ENCODE data around the gene BATF2.
A peak's percentile ranks its signal among the peaks of the same experiment; 100 is the strongest.
"Not testable (repeated sequence)": the region's sequence is repeated elsewhere in the genome, so short reads cannot be mapped to it uniquely, and the experiment has no call there.

Gene BATF2, protein sequence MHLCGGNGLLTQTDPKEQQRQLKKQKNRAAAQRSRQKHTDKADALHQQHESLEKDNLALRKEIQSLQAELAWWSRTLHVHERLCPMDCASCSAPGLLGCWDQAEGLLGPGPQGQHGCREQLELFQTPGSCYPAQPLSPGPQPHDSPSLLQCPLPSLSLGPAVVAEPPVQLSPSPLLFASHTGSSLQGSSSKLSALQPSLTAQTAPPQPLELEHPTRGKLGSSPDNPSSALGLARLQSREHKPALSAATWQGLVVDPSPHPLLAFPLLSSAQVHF

DNA sequence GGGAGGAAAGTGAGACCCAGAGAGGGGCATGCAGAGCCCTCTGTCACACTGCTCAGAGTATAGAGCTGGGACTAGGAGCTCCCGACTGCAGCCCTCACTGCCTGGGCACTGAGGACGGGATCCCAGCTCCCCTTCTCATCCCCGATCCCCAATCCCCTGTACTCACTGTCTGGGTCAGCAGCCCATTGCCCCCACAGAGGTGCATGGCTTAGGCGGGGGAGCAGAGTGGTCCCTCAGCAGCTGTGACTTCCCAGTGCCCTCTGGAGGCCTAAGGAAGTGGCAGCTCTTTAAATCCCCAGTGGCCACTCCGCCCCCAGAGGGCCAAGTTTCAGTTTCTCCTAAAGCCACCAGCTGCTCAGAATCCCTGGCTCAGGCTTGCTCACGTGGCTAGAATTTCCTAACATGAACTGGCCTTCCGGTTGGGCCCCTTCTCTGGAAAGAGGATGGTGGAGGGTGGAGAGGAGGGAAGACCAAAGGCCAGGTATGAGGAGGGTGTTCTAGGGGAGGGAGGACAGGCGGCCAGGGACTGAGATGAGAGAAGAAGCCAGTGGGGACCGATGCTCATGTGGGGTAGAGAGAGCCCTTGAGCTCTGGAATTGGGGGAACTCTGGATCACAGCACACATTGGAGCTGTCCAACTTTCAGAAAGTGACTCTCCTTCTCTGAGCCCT, at the start of gene BATF2:
Gene BATF2, minus strand, starts transcription at position 262 of the 671 bp plus-strand sequence. Its CDS starts 57 bp downstream, at position 205.
- no peak for DNase-seq

DNA sequence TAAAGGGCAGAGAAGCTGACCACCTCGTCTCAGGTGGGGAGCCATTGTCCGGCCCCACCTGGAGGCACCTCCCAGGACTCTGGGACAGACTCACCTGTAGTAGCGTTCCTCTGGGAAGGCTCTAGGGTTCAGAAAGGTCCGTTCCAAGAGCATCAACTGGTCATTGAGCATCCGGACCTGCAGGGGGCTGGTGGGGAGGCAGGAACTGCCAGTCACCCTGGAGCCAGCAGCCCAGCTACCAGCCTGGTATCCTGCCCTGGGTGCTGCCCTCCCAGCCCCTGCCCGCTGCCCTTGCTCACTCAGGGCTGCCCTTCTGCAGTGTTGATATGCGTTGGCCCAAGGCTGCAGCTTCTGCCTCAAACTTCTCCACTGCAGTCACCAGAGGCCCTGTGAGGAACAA, 49.0 kb upstream of the BATF2 start:
- DNase-seq: no peak

DNA sequence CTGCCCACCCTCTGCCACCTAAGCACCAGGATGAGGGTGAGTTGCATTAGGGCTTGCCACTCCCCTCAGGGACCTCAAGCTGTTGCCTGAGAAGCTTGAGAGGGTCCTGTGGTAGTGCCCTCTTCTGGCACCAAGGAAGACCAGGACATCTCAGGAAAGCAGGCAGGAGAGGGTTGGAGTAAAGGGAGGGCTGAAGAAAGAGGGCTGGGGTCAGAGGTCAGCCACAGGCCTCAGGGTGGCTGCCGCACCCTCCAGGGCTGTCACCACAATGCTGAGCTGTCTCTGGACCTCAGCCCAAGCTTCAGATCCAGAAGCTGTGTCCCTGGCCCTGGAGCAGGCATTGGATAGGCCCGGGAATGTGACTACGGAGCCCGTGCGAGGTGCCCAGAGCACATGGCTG, 48.3 kb upstream of the BATF2 start:
- no peak for DNase-seq

DNA sequence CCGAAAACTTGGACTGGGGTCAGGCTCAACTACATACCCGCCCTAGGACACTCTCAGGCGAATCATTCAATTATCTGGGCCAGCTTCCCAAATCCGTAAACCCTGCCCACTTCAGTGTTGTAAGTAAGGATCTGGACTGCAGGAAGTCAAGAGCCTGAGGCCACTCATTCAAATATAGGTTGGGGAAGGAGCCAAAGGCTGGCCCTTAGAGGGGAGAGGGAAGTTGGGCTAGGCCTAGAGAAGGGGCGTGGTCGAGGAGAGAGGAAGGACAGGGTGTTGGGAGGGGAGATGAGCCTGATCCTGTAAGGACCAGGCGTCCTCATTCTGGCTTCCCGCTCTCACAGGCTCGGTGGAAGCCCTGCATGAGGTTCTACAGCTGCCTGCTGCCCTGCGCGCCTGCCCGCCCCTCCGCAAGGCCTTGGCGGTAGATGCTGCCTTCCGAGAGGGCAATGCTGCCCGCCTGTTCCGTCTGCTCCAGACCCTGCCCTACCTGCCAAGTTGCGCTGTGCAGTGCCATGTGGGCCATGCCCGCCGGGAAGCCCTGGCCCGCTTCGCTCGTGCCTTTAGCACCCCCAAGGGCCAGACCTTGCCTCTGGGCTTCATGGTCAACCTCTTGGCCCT, 47.2 kb upstream of the BATF2 start:
- no peak for DNase-seq

DNA sequence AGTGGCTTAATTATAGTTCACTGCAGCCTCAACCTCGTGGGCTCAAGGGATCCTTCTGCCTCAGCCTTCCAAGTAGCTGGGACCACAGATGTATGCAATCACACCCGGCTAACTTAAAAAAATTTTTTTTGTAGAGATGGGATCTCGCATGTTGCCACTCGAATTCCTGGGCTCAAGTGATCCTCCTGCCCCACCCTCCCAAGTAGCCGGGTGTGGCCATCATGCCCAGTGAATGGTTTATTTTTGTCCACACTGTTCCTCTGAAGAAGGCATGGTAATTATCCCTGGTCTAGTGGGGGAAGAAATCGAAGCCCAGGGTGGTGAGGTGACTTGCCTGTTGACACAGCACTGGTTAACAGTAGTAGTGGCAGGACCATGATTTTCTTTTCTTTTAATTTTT, 46.1 kb upstream of the BATF2 start:
- no peak for DNase-seq

DNA sequence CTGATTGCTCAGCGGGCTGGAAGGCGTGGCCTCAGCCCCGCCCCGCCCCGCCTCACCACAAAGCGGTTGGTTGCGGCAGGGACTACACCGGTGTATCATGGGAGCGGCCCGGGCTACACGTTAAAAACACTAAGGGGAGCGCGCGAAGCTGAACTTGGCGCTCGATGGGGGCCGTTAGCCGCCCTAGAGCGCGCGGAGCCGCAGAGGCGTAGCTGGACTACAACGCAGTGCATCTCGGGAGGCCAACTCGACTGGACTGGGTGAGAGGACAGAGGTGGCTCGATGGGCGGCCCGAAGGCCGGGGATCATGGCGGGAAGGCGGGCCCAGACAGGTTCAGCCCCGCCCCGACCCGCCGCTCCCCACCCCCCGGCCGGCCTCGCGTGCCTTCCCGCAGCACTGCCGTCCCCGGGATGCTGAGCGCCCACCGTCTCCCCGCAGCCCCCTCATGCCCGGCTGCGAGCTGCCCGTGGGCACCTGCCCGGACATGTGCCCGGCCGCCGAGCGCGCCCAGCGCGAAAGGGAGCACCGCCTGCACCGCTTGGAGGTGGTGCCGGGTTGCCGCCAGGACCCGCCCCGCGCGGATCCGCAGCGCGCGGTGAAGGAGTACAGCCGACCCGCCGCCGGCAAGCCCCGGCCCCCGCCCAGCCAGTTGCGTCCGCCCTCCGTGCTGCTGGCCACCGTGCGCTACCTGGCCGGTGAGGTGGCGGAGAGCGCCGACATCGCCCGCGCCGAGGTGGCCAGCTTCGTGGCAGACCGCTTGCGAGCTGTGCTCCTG, 44.3 kb upstream of the BATF2 start, which contains the start of gene SAC3D1:
Gene SAC3D1, plus strand, starts transcription at position 364 of the 776 bp plus-strand sequence. Its CDS starts 83 bp downstream, at position 447.
- peak; percentile 95 for DNase-seq

DNA sequence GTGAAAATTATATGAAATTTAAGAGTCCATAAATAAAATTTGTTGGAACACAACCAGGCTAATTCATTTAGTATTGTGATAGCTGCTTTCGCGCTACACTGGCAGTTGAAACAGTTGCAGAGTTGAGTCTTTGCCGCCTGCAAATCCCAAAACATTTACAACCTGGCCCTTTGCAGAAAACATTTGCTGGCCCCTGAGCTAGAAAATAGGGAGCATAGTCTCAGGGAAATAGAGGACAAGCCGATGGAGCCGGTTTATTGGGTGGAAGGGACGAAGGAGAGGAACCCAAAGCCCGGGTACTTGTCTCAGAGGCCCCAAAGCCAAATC, 43.7 kb upstream of the BATF2 start:
- DNase-seq: no peak

DNA sequence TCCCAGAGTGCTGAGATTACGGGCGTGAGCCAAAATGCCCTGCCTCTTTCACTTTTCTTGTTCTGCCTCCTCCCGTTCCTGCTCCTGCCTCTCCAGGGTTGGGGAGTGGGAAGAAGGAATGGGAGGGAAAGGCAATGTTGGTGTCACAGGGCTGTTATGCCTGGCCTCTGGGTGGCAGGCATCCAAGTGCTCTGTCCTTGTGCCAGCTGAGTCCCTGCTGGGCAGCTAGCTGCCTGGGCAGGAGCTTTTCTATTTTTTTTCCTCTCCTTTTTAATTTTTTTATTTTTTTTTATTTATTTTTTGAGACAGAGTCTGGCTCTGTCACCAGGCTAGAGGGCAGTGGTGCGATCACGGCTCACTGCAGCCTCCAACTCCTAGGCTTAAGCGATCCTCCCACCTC, 40.2 kb upstream of the BATF2 start:
- no peak for DNase-seq

DNA sequence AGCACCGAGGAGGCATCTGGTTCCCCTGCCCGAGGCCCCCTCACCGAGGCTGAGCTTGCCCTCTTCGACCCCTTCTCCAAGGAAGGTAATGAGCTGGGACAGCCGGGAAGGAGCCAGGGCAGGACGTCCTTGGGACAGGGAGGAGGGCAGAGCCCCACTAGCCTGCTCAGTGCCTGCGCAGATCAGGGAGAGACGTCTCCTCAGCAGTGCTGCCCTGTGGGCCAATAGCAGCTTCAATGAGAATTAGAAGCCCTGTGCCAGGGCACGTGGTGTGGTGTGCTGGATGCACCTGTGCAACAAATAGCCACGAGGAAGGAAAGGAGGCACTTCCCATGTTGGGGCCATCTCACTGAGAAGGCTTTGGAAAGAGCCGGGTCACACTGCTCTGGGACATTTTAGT, 38.8 kb upstream of the BATF2 start:
- DNase-seq: no peak

DNA sequence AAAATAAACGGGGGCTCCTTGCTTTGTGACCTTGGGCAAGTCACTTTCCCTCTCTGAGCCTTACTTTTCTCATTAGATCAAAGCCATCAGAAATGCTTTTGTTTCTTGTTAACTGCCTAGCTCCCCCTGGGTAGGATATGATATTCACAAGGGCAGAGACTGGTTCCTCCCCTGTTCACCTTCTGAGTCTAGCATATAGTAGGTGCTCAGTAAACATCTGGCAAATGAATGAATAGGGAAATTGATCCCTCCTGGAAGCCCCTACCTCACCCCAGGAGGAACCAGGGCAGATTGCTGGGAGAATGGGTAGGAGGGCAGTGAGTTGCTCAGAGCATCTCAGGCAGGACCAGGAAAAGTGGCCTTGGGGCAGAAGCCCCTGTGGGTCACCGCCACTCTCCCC, 37.7 kb upstream of the BATF2 start:
- DNase-seq: no peak

DNA sequence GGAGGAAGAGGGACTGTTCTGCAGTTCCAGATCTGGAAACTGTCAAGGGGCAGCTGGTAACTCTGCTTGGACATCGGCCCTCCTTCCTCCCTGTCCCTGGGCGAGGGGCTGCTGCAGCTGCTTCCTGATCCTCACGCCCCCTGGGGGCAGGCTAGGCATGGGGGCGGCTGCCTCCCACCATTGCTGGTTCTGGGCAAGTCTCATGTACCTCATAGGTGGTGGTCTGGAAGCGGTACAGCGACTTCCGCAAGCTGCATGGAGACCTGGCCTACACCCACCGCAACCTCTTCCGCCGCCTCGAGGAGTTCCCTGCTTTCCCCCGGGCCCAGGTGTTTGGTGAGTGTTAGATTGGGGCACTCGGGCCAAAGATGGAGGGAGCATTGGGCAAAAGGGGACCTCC, 35.4 kb upstream of the BATF2 start:
- no peak for DNase-seq

DNA sequence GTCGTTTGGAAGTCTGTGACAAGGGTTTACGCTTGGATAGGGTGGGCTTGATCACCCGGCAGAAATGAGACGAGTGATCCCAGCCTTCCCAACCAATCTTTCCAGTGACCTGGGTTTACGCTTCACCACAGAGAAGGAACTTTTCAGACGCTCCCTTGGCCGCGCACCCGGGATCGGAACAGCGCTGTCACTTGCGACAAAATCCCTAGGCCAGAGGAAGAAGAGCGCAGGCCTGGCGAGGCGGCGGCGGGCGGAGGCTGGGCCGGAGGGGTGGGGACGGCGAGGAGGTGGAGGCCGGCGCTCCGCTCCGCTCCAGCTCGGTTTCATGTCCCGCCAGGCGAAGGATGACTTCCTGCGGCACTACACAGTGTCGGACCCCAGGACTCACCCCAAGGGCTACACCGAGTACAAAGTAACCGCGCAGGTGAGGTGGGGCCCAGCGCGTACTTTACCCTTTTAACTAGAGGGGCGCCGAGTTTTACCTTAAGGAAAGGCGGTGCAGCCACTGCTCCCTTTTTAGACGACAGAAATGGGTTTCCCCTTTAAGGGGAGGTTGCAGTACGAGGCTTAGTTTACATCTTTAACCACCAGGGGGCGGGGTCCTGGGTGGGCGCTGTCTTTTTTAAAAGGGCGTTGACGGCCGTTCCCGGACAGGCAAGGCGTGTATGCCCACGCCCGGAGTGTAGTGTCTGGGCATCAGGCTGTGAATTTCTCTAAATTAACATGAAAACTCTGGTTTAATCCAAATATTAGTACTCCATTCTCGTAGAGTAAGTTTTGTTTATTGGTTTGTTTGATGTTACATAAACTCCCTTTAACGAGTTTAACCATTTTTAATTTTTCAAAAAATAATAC, 30.7 kb upstream of the BATF2 start, which contains the start of gene SNX15:
Gene SNX15, plus strand, starts transcription at position 227 of the 855 bp plus-strand sequence. Its CDS starts 99 bp downstream, at position 326.
- DNase-seq: peak; percentile 92

DNA sequence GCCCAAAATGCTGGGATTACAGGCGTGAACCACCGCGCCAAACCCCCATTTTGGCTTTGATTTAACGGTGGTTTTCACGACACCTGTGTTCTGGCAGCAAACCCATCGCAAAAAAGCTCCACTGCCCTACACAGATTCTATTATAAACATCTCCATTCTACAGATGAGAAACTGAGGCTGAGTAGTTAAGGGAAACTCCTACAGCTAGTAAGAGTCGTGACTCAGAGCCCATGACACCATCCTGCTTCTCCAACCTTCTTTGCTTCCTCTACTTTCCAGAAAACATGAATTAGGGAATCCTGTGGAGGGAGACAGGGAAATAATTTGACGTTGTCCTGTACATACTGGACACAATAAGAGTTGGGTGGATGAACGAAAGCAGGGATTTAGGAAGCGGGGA, 30.0 kb upstream of the BATF2 start:
- DNase-seq: no peak

DNA sequence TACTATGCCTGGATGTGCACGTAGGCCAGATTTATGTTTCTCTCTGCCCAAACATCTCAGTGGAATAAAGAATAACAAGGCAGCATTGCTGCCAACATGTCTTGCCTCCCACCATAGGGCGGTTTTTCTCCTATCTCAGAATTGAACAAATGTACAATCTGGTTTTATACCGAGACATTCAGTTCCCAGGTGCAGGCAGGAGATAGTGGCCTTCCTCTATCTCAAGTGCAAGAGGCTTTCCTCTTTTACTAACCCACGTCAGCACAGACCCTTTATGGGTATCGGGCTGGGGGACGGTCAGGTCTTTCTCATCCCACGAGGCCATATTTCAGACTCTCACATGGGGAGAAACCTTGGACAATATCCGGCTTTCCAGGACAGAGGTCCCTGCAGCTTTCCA, 26.7 kb upstream of the BATF2 start:
- DNase-seq: not testable (repeated sequence)

DNA sequence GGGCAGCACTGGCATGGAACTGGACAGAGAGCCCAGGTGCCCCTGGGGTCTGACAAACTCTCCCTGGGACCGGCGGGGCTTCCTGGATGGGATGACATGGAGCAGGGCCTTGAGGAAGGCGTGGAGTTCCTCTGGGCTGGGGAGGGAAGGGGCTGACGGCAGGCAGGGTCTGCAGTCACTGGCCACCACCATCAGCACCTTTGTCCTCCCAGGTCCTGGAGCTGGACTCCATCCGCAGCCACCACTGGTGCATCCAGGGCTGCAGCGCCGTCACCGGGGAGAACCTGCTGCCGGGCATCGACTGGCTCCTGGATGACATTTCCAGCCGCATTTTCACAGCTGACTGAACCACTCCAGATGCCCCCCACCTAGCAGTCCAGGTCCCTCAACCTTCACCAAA, 24.7 kb upstream of the BATF2 start:
- DNase-seq: no peak

DNA sequence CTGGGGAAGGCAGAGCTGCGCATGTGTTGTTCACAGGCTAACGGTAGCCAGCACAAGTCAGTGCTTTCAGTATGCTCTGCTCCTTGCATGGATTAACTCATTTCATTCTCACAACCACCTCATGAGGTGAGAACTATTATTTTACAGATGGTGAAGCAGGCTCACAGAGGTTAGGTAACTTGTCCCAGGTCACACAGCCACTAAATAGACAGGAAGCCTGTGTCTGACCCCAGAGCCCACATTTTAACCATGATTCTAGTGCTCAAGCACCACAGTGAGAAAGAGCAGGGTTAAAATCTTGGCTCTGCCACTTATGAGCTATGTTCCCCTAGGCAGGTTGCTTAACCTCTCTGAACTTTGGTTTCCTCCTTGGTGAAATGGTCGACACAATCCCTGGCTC, 24.2 kb upstream of the BATF2 start:
- no peak for DNase-seq

DNA sequence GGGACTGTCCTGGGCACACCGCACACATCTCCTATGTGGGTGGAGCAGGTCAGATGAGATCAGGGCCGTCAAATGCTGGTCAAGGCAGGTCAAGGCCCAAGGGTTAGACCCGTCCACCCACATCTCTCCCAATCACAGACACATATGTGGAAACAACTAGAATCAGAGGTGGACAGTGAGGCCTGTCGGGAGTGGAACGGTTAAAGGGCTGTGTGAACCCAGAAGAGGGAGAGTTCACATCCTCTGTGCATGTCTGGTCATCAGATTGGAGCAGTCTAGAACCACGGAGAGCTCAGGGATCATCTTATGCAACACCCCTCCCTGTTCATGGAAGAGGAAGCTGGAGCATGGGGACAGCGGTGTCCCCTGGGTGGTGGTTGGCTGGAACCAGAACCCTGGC, 23.1 kb upstream of the BATF2 start:
- DNase-seq: no peak

DNA sequence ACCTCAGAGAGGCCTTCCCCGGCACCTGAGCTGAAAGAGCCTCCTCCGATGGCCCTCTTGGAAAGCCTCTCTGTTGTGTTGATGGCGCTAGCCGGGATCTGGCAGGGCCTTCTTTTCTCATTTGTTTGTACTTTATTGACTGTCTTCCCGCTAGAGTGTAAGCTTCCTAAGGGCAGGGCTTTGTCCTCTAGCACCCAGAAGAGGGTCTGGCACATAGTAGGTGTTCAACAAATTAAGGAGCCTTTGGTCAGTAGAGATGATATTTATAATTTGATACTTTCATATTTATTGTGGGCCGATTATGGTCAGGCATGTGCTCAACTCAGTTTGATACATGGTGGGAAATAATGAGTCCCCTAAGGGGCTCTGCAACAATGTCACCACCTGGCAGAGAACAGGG, 21.2 kb upstream of the BATF2 start:
- DNase-seq: no peak

DNA sequence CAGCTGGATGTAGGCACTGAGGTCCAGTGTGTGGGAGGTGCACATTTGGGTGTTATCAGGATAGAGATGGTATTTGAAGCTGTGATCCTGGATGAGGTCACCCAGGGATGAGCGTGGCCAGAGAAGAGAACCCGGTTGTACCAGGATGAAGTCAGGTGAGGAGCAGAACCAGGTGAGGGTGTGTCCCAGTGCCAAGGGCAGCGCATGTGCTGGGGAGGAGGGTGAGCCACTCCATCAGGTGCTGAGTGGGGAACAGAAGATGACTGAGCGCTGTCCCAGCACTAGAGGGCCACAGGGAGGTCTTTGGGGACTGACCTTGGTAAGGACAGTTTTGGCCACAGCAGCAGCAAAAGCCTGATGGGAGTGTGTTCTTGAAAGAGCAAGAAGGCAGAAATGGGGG, 19.9 kb upstream of the BATF2 start:
- DNase-seq: no peak

DNA sequence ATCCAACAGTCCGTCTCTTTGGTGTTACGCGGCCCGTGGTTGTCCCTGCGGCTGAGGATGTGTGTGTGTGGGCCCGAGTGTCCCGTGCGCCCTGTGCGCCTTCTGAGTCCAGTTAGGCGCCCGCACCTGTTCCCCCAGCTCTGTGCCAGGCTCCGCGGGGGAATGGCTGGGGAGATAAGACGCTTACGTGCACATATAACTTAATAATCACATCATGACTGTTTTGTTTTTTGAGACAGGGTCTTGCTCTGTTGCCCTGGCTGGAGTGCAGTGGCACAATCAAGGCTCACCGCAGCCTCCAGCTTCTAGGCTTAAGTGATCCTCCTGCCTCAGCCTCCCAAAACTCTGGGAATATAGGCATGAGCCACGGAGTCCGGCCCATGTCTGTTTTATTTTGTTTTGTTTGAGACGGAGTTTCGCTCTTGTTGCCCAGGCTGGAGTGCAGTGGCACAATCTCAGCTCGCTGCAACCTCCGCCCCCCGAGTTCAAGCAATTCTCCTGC, 18.0 kb upstream of the BATF2 start:
- DNase-seq: no peak

DNA sequence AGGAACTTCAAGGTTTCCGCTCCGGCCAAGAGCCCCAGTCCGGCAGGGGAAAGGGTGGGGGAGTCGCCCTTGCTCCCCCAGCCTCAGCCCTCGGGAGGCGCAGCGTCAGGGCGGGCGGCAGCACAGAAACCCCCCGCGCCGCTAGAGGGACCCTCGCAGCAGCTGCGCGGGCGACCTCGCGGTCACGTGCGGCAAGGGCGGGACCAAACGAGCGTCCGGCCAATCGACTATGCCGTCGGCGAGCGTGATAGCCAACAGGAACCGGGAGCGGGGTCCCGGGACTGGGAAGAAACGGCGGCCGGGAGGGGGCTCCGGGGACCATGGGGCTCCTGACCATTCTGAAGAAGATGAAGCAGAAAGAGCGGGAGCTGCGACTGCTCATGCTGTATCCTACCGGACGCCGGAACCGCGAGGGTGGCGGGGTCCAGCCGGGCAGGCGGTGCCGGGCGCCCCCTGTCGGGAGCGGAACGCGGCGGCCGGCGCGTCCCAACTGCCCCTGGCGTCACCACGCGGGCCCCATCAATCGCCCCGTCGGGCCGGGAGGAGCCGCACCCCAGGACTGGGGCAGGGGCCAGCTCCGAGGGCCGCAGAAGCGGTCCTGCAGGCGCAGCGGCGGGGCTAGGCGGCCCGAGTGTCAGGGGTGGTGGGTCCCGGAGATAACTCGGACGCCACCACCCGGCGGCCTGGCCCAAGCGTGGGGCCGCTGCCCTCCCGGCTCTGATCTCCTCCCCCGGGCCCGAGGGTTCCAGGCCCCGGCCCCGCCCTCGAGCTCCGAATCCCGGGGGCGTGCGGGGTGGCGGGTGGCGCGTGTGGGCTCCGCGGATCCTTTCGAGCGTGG, 17.3 kb upstream of the BATF2 start, which contains the start of gene ARL2:
Gene ARL2, plus strand, starts transcription at position 273 of the 838 bp plus-strand sequence. Its CDS starts 48 bp downstream, at position 321.
- DNase-seq: peak; percentile 95
